Measurements from ENCODE around the gene CENPP.

The CENPP gene

DNA sequence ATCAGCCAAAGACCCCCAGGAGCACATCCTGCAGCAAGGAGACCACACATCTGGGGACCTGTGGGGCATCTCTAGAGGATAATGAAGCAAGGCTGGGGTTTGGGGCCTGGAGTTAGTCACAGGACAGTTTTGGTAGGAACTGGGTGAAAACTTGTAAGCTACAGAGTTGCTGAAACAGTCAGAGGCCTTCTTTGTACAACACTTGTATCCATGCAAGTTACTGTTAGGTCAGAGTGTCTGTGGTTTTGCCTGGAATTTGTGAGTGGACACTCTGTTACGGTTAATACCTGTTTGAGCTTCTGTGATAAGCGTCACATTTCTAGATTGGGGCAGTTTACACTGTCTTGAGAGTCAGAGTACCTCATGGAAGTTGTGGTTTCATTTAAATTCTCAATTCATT lies 179.1 kb downstream of the CENPP start:
- FAIRE-seq (no peak), DNase-seq (ENCODE audit: insufficient read length, low spot score) (no peak)
- no peak for TF ChIP-seq TAF1 (IDR thresholded peaks at IDR 0.05; ENCODE audit: low read depth, low read length)
- no peak for TF ChIP-seq POLR2A (IDR thresholded peaks at IDR 0.05; ENCODE audit: low read depth, low read length)
- TF ChIP-seq POU2F2 (IDR thresholded peaks at IDR 0.05; ENCODE audit: low read depth, low read length): no peak
- TF ChIP-seq PAX5 (IDR thresholded peaks at IDR 0.05; ENCODE audit: insufficient read depth, low read length, severe bottlenecking): no peak
- TF ChIP-seq POLR2AphosphoS5 (IDR thresholded peaks at IDR 0.05; ENCODE audit: low read depth, low read length): no peak
- no peak for TF ChIP-seq SPI1 (IDR thresholded peaks at IDR 0.05; ENCODE audit: low read depth, low read length)

DNA sequence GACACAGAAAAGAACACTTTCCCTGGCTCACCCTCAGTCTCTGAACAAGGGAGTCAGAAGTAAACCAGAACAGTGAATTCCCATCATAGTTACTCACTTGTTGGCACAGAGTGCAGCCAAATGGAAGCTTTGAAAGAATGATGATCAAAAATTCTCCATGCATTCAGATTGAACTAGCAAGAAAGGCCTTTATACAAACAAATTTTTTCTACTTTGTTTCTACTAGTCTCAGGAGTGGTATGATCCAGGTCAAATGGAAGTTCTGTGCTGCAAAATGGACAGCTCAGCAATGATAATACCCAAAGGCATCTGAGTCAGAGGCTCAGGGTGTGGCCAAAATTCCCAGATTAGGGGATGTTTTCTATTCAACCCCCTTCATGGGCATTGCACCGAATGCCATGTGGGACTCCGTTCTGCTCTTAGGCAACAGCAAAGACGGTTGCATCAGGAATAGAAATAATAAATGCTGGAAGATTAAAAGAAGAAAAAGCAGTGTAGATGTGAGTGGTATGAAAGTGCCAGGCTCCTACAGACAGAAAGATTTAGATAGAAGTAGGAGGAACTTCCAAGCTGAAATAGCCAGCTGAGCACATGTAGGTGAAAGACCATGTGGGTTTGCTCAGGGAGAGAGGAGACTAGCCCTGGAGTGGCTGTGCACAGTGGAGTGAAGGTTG lies 180.6 kb downstream of the CENPP start:
- no peak for FAIRE-seq

DNA sequence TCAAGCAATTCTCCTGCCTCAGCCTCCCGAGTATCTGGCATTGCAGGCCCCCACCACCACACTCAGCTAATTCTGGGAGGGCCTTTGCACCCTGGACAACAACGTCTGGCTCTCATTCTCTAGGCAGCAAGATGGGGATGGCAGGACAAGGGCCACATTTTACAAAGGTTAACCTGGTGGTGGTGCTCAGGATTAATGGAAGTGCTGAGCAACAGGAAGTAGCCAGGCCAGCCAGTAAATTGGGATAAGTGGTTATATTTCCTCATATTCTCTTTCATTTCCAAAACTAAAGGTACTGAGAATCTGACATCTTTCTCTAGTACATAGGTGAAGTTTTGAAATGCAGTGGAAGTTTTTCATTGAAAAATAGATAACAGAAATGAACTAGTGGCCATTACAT lies 181.3 kb downstream of the CENPP start:
- no peak for DNase-seq (ENCODE audit: insufficient read length, low spot score)
- no peak for FAIRE-seq
- TF ChIP-seq TAF1 (IDR thresholded peaks at IDR 0.05; ENCODE audit: low read depth, low read length) (no peak), POLR2AphosphoS5 (IDR thresholded peaks at IDR 0.05; ENCODE audit: low read depth, low read length) (no peak), POU2F2 (IDR thresholded peaks at IDR 0.05; ENCODE audit: low read depth, low read length) (no peak), PAX5 (IDR thresholded peaks at IDR 0.05; ENCODE audit: insufficient read depth, low read length, severe bottlenecking) (no peak), SPI1 (IDR thresholded peaks at IDR 0.05; ENCODE audit: low read depth, low read length) (no peak), POLR2A (IDR thresholded peaks at IDR 0.05; ENCODE audit: low read depth, low read length) (no peak)

More for the DNA sequence above, 180.6 kb downstream of the CENPP start:
- TF ChIP-seq TAF1 (IDR thresholded peaks at IDR 0.05; ENCODE audit: low read depth, low read length) (no peak), POLR2A (IDR thresholded peaks at IDR 0.05; ENCODE audit: low read depth, low read length) (no peak), POLR2AphosphoS5 (IDR thresholded peaks at IDR 0.05; ENCODE audit: low read depth, low read length) (no peak), SPI1 (IDR thresholded peaks at IDR 0.05; ENCODE audit: low read depth, low read length) (no peak), PAX5 (IDR thresholded peaks at IDR 0.05; ENCODE audit: insufficient read depth, low read length, severe bottlenecking) (no peak), POU2F2 (IDR thresholded peaks at IDR 0.05; ENCODE audit: low read depth, low read length) (no peak)
- DNase-seq (ENCODE audit: insufficient read length, low spot score): no peak

DNA sequence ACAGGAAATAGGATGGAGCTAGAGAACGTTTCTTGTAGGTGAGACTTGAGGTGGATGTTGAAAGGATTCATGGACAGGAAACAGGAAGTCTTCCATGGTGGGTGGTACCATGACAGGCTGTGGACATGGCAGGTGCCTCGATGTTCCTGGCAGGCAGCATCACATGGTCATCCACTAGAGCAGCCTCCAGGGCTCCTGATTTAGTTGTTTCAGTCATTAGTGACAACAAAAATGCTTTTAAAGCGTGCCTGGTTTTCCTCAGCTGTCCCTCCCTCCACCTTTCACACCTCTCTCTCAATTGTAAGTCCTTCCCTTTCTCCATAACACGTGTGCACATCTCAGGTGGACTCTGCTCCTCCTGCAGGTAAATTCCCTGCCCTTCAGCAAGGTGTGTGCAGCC lies 181.7 kb downstream of the CENPP start:
- DNase-seq (ENCODE audit: insufficient read length, low spot score) (no peak), FAIRE-seq (no peak)
- no peak for TF ChIP-seq POLR2AphosphoS5 (IDR thresholded peaks at IDR 0.05; ENCODE audit: low read depth, low read length)
- 0 out of 2 replicates have a peak, but pooled peaks have one; percentile 7 for TF ChIP-seq SPI1 (IDR thresholded peaks at IDR 0.05; ENCODE audit: low read depth, low read length)
- no peak for TF ChIP-seq TAF1 (IDR thresholded peaks at IDR 0.05; ENCODE audit: low read depth, low read length)
- TF ChIP-seq POLR2A (IDR thresholded peaks at IDR 0.05; ENCODE audit: low read depth, low read length): no peak
- no peak for TF ChIP-seq POU2F2 (IDR thresholded peaks at IDR 0.05; ENCODE audit: low read depth, low read length)

DNA sequence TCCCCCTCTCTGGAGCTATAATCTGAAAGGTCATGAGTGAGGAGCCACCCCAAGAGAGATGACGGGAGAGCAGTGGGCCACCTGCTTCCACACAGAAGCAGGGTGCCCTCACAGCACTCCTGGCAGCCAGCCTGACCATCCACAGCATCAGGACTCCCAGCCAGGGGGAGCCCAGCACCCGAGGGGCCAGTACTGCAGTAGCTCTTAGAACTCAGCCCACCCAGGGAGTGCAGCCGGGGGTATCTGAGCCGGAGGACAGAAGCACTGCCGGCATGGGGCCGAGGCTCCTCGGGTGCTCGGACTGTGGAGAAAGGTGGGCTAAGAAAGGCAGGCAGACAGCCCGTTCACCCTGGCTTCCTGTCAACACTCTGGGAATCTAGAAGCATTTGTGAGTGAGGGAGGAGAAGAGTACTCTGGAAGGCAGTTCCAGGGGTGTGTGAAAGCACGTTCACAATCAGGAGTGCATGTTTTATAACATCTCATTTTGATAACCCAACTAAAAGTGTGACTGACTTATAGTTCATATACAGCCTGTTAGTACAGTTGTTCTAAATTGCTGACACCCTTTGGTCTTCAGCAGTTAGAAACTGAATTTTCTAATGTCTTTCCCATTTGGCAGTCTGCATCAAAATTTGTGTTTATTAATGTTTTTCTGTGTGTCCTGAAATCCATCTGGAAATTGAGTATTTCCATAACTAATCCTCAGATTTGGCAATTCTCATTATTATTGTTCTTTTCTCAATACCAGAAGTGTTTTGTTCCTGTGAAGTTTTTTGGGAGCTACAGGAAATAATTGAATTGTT lies 182.5 kb downstream of the CENPP start:
- no peak for DNase-seq (ENCODE audit: insufficient read length, low spot score)
- TF ChIP-seq POLR2A (IDR thresholded peaks at IDR 0.05; ENCODE audit: low read depth, low read length): no peak
- no peak for TF ChIP-seq POU2F2 (IDR thresholded peaks at IDR 0.05; ENCODE audit: low read depth, low read length)
- TF ChIP-seq TAF1 (IDR thresholded peaks at IDR 0.05; ENCODE audit: low read depth, low read length): no peak
- no peak for TF ChIP-seq POLR2AphosphoS5 (IDR thresholded peaks at IDR 0.05; ENCODE audit: low read depth, low read length)
- no peak for TF ChIP-seq PAX5 (IDR thresholded peaks at IDR 0.05; ENCODE audit: insufficient read depth, low read length, severe bottlenecking)
- TF ChIP-seq SPI1 (IDR thresholded peaks at IDR 0.05; ENCODE audit: low read depth, low read length): no peak
- no peak for FAIRE-seq

DNA sequence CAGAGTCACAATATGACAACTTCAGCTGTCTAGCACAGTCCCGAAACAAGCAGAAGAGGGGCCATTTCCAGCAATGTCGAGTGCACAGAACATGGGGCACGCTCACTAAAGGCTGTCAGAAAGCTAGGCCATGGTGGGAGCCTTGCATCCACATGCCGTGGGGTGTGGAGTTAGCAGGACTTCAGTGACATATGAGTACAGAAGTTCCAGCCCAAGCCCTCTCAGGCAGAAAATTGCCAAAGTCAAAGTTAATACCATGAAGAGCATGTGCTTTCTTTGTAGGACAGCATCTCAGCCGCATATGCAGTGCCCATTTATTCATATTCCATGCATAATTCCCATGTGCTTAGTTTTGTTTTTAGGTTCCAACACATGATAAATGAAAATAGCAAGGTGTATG lies 183.3 kb downstream of the CENPP start:
- no peak for TF ChIP-seq POU2F2 (IDR thresholded peaks at IDR 0.05; ENCODE audit: low read depth, low read length)
- TF ChIP-seq TAF1 (IDR thresholded peaks at IDR 0.05; ENCODE audit: low read depth, low read length): no peak
- no peak for TF ChIP-seq PAX5 (IDR thresholded peaks at IDR 0.05; ENCODE audit: insufficient read depth, low read length, severe bottlenecking)
- no peak for TF ChIP-seq SPI1 (IDR thresholded peaks at IDR 0.05; ENCODE audit: low read depth, low read length)
- TF ChIP-seq POLR2AphosphoS5 (IDR thresholded peaks at IDR 0.05; ENCODE audit: low read depth, low read length): no peak
- TF ChIP-seq POLR2A (IDR thresholded peaks at IDR 0.05; ENCODE audit: low read depth, low read length): no peak
- no peak for DNase-seq (ENCODE audit: insufficient read length, low spot score)
- FAIRE-seq: no peak

DNA sequence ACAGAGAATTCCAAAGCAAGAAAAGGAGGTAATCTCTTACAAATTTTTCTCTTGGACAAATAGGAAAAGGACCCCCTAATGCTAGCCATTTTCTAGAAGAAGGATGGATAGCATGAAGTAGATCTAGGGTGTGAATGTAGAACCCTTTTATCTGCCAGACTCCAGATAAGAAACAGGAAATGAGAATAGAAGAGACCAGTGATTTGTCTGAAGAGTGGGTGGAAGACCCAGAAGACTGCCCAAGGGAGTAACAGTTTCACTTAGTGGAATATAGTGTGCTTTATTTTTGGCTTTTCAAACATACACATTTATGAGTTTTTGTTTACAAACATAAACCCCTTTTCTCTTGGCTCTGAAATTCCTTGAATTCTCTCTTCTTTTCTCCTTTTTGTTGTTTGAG lies 185.0 kb downstream of the CENPP start:
- no peak for FAIRE-seq

DNA sequence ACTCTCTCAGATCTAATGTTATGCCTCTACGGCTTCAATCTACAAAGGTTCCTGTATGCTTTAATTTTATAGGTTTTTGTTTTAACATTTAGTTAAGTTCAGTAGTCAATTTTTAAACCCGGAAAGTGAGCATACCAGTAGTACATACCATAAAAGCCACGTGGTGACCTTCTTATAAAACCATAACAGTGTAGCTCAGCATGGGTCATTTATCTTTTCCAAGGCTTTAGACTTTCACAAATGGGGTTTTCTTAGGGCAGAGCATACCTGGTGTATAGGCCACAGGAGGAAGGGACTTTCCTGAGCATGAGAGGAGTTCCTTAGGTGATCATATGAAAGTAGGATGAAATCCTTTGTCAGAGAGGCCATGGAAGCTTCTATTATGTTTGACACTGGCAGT lies 186.9 kb downstream of the CENPP start:
- TF ChIP-seq POU2F2 (IDR thresholded peaks at IDR 0.05; ENCODE audit: low read depth, low read length) (no peak), POLR2AphosphoS5 (IDR thresholded peaks at IDR 0.05; ENCODE audit: low read depth, low read length) (no peak), PAX5 (IDR thresholded peaks at IDR 0.05; ENCODE audit: insufficient read depth, low read length, severe bottlenecking) (no peak), SPI1 (IDR thresholded peaks at IDR 0.05; ENCODE audit: low read depth, low read length) (no peak), TAF1 (IDR thresholded peaks at IDR 0.05; ENCODE audit: low read depth, low read length) (no peak), POLR2A (IDR thresholded peaks at IDR 0.05; ENCODE audit: low read depth, low read length) (no peak)
- FAIRE-seq (no peak), DNase-seq (ENCODE audit: insufficient read length, low spot score) (no peak)

More for the DNA sequence above, 185.0 kb downstream of the CENPP start:
- TF ChIP-seq SPI1 (IDR thresholded peaks at IDR 0.05; ENCODE audit: low read depth, low read length) (peak; percentile 81), POLR2A (IDR thresholded peaks at IDR 0.05; ENCODE audit: low read depth, low read length) (no peak)
- DNase-seq (ENCODE audit: insufficient read length, low spot score): no peak

DNA sequence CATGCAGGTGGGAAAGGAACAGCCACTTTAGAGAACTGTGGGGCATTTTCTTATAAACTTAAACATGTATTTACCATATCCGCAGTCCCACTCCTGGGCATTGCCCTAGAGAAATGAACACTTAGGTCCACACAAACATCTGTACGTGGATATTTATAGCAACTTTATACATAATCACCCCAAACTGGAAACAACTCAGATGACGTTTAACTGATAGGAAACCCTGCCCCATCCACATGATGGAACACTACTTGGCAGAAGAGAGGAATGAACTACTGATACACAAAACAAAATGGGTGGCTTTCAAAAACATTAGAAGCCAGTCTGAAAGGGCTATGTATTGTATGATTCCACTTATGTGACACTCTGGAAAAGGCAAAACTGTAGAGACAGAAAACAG lies 187.6 kb downstream of the CENPP start:
- no peak for TF ChIP-seq POLR2AphosphoS5 (IDR thresholded peaks at IDR 0.05; ENCODE audit: low read depth, low read length)
- TF ChIP-seq POU2F2 (IDR thresholded peaks at IDR 0.05; ENCODE audit: low read depth, low read length): no peak
- no peak for TF ChIP-seq SPI1 (IDR thresholded peaks at IDR 0.05; ENCODE audit: low read depth, low read length)
- no peak for TF ChIP-seq TAF1 (IDR thresholded peaks at IDR 0.05; ENCODE audit: low read depth, low read length)
- no peak for TF ChIP-seq PAX5 (IDR thresholded peaks at IDR 0.05; ENCODE audit: insufficient read depth, low read length, severe bottlenecking)
- TF ChIP-seq POLR2A (IDR thresholded peaks at IDR 0.05; ENCODE audit: low read depth, low read length): no peak
- DNase-seq (ENCODE audit: insufficient read length, low spot score): no peak
- no peak for FAIRE-seq
